Transverse colon (tissue), 3 donors: ENCODE results near the gene ANKS1A.

Source experiments
- POLR2A ChIP-seq: fragments of 450-650 bp; IDR thresholded peaks from one replicate; pipeline ENCODE4 v1.6.1; 2016; ENCODE audit warnings: antibody characterized with exemption, mild to moderate bottlenecking, moderate library complexity
- TF ChIP-seq, protein P1 (sequence below), 5 experiments: fragments of 200-600 bp in 3 of 5; fragments of 450-650 bp in 2 of 5; sonication (generic) in 3 of 5; IDR thresholded peaks; 1 replicate in 2 of 5; 2 replicates in 3 of 5; pipeline ENCODE4 v1.5.1; 2016 to 2017; ENCODE audit warnings: antibody characterized with exemption in 5 of 5, inconsistent platforms in 3 of 5, mild to moderate bottlenecking in 2 of 5, moderate library complexity in 1 of 5

DNA sequence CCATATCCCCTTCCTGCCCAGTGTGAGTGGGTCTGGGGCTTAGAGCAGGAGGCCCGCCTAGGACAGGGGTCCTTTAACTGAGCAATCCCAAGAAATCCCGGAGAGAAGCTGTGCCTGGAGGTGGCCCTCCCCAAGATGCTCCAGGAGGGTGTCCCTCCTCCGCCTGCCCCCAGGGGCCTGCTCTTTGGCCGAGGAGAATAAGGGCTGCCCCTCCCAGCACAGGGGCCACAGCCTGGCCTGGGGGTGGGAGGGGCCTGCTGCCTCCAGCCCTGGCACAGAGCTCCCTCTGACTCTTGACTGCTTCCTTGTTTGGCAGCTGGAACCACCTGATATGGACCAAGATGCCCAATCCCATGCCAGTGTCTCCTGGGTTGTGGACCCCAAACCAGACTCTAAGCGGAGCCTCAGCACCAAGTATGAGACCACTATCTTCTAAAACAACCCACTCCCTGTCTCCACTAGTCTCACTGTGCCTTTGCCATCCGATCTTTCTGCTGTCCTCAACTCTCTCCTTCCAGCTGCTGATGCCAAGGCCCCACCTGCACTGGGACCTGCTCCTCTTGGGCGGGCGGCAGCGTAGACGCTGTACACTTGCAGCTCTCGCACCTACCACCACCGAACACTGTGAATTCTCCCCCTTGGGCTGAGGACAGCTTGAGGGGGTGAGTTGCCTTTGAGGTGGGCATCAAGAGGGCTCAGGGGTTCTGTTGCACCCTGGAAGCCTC is 197.7 kb downstream of the ANKS1A start:
- TF ChIP-seq POLR2A: no peak
- TF ChIP-seq, protein P1, sequence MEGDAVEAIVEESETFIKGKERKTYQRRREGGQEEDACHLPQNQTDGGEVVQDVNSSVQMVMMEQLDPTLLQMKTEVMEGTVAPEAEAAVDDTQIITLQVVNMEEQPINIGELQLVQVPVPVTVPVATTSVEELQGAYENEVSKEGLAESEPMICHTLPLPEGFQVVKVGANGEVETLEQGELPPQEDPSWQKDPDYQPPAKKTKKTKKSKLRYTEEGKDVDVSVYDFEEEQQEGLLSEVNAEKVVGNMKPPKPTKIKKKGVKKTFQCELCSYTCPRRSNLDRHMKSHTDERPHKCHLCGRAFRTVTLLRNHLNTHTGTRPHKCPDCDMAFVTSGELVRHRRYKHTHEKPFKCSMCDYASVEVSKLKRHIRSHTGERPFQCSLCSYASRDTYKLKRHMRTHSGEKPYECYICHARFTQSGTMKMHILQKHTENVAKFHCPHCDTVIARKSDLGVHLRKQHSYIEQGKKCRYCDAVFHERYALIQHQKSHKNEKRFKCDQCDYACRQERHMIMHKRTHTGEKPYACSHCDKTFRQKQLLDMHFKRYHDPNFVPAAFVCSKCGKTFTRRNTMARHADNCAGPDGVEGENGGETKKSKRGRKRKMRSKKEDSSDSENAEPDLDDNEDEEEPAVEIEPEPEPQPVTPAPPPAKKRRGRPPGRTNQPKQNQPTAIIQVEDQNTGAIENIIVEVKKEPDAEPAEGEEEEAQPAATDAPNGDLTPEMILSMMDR (IDR thresholded peaks at IDR 0.05): no peak
